Dermis microvascular lymphatic vessel endothelial cell (primary cell): Measurements from ENCODE around the gene KSR1. TPM values are rescaled to one million over a fixed set of nuclear protein-coding genes. Genes with fewer than 3 reads are reported as not detected.
A peak's percentile ranks its signal among the peaks of the same experiment; 100 is the strongest.
"Not testable (repeated sequence)": the region's sequence is repeated elsewhere in the genome, so short reads cannot be mapped to it uniquely, and the experiment has no call there.

Experiments
- DNase-seq, 2 donors: peaks; one replicate each; pipeline versions ENCODE4 v3.0.0 to v3.0.0-alpha.2; 2010; ENCODE audit warnings: low read depth in 2 of 2
- total RNA-seq: library from RNA; depleted of rRNA; stranded (reverse); fragments of >200 nt; gene quantifications from 2 replicates; pipeline ENCODE4 v1.2.1, GENCODE V29; 2014

KSR1 gene
- total RNA-seq, 1 donor from 2014 or later, result 6.2 TPM

DNA sequence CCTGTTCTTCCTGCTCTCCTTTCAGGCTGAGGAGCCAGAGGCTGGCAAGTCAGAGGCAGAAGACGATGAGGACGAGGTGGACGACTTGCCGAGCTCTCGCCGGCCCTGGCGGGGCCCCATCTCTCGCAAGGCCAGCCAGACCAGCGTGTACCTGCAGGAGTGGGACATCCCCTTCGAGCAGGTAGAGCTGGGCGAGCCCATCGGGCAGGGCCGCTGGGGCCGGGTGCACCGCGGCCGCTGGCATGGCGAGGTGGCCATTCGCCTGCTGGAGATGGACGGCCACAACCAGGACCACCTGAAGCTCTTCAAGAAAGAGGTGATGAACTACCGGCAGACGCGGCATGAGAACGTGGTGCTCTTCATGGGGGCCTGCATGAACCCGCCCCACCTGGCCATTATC is 149.2 kb downstream of the KSR1 start:
- no peak for DNase-seq

DNA sequence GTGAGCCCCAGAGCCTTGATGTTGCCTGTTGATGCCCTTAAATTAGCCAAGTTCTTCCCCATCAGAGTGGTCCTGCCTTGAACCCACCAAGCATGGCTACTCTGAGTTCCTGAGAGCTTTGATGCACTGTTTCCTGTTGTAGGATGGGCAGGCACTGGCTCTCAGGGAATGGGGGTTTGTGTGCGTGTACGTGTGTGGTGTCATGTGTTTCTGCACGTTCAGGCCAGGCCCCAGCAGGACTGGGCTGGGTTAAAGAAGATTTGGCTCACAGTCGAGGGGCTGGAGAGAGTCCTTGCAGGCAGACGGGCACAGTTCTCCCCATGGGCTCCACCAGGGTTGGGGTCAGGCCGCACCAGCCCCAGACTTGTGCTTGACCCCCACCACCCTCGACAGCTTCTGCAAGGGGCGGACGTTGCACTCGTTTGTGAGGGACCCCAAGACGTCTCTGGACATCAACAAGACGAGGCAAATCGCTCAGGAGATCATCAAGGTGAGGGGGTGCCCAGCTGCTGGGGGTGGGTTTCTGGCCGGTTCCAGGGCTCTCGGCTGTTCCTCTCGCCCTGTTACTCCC is 151.4 kb downstream of the KSR1 start:
- DNase-seq, result no peak

DNA sequence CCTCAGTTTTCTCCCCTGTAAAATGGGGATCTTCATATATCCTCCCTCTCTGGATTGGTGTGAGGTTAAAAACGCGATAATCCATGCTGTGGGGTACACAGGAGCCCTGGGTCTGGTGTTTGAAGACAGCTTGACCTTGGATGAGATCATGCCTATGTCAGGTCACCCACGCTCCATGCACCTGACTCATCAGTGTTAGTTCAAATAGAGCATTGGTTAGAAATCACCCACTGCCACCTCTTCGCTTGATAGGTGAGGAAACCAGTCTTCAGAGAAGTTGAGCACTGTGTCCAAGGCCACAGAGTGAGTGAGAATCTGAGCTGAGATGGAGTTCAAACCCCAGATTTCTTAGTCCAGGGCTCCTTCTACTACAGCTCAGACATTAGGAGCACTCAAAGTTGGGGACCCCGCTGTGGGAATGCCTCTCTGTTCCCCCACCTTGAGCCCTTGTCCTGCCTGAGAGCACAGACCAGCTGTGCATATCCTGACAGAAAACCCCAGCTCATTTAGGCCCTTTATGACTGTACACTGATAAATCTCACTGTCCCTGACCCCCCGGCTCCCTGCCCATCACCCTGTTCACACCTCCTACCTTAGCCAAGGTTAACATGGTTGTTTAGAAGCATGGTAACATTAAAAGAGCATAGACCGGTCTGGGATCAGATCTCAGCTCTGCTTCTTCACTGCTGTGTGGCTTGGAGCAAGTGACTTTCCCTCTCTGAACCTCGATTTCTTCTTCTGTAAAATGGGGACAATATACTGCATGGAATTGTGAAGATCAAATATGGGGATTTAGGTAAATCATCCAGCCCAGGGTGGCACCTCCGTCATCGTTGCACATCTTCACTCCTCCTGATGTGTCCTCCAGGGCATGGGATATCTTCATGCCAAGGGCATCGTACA is 152.3 kb downstream of the KSR1 start:
- DNase-seq, result no peak

DNA sequence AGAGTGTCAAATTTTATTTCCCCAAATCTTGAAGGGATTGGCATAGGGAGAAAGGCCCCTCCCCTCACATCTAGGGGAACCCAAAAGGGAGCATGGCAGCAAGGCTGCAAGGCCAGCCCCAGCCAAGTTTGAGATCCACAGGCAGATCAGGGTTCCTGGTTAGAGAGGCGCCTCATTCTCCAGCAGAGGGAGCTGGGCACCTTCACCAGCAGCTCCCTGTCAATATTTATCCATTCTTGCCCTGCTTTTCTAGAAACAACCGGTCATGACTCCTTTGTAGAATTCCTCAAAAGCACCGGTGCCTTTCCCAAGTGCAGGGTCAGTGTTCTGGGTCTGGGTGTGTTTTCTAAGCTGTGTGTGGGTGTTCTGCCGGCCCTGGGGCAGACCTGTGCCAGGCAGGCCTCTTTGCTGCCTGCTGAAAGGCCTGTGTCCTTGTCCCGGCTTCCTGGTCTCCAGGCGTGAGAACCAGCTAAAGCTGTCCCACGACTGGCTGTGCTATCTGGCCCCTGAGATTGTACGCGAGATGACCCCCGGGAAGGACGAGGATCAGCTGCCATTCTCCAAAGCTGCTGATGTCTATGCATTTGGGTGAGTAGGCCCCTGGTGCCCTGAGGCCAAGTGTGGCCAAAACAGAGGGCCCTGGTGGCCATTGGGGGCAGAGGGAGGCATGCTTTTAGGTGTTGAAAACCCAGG is 153.5 kb downstream of the KSR1 start:
- DNase-seq, result peak in 1 of 2 donors; percentile 45

DNA sequence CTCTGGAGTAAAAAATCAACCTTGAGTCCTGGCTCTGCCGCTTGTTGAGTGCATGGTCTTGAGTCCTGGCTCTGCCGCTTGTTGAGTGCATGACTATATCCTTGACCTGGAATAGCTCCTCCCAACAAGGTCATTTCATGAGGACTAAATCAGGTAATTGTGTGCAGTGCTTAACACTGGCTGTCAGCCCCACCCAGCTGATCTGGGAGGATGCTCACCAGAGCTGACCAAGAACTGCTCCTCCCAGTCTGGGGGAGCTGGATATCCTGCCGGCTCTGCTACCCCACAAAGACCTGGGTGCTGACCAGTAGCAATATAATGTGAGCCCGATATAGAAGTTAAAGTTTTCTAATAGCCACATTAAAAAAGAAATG is 154.0 kb downstream of the KSR1 start:
- no peak for DNase-seq

DNA sequence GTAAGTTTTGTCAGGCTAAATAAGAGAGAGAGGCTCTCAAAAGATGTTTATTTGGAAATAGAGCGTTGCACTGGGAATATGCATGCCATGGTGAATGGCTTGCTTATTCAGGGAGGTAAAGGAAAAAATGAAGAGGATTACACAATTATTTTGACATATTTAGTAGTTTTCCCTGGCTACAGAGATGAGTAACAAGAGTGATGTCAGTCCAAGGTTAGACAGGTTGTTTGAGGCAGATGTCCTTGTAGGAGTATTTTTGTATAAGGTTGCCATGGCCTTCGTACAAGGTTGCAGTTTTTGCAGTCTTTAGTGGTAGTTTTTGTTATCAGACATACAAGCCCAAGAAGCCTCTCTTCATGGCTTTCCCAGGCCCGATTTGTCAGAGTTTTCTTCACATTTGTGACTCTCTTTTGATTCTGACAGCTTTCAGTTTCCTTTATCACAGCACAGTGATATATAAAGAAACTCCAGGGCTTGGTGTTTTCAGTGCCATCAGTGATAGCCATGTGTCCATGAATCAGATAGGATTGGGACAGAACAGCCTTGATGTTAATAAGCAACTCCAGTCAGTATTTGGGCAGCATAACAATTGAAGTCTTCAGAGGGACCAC is 156.0 kb downstream of the KSR1 start:
- DNase-seq, result no peak

DNA sequence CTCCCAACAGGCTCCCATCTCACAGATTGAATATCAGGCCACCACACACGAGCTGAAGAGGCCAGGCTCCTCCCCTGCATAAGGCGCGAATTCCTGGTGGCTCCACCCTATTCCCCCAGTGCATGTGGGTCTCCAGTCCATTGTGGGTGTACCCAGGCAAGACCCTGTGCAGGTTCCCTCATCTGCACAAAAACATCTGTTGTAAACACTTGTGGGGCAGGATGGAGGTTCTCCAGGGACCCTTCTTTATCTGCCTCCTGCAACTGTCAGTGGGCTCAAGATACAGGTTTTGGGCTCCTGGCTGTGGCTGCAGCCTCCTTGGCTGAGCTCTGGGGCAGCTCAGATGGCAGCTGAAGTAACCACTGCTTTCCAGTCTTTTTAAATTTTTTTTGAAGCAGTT is 157.2 kb downstream of the KSR1 start:
- no peak for DNase-seq

DNA sequence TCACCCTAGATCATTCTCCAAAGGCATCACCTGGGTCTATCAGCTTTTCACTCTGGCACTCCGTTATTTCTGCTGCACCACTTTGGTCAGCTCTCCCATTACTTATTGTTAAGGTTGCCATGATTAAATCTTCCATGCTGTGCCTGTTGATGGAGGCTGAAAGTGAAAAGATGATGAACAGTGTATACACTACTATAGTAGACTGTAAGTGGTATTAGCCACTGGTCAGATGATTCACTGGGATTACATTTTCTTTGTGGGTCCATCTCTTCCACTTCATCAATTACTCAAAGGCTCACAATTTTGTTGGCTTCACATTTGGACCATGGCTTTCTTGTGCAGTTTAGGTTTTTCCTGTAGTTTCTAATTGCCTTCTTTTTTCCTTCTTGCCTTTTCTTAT is 158.9 kb downstream of the KSR1 start:
- DNase-seq, result no peak

DNA sequence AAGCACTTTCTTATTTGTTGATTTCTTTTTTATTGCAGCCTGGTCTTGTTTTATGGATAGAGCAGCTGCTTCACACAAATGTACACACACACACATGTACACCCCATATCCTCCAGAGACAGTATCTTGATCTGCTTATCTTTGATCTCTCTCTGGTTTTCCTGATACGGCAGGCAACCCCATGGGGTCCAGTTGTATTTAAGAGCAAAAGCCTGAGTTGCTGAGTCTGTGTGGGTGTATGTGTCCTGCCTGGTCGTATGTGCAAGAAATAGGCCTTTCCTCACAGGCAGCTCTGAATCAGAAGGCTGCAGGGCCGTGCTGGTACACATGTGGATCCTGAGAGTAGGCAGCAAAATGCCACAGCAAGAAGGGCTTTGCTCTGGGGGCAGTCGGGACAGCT is 160.2 kb downstream of the KSR1 start:
- DNase-seq, result no peak

DNA sequence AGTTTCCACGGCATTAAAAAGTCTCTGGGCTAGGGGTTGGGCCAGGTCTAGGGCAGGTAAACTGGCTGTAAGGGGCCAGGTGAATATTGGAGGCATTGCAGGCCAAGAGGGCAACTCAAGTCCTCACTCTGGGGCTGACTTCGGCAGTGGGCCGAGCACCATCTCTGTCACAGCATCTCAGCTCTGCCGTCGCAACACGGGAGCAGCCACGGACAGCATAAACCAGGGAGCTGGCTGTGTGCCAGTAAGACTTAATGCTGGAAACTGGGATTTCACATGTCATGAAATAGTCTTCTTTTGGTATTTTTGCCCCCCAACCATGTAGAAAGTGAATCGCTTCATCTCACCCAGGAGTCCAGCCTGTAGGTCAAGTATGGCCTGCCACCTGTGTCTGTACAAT is 162.2 kb downstream of the KSR1 start:
- no peak for DNase-seq

DNA sequence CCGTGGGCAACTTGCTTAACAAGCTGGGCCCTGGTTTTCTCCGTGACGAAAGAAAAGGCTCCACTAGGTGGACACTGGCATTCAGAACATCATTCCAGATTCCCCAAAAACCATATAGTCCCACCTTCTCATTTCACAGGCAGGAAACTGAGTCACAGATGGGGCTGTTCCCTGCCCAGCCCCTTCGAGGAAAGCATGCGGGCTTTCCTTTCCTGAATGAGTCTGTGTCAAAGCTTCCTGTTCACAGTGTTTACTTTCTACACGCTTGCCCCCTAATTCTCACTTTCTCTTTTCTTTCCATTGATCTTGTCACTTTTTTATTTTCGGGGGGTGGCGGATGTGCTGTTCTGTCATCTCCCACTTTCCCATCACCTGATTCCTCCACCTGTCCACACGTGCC is 164.5 kb downstream of the KSR1 start:
- DNase-seq, result peak in 1 of 2 donors; percentile 66

DNA sequence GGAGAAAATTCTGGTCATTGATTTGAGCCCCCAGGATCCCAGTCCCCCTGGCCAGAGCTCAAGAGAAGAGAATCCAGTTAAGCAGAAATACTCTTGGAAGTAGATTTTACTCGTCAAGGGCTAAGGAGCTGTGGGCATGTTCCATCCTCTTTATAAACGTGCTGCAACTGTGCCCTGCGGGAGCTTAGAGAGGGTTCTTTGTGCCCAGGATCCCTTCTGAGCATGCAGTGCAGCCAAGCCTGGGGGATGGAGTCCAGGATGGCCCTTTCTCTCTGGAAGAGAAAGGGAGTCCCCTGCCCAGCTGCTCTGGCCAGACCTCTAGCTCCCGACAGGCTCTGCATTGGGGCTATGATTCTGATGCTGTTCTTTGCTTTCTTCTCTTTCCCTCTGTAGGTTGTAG is 165.3 kb downstream of the KSR1 start:
- no peak for DNase-seq

DNA sequence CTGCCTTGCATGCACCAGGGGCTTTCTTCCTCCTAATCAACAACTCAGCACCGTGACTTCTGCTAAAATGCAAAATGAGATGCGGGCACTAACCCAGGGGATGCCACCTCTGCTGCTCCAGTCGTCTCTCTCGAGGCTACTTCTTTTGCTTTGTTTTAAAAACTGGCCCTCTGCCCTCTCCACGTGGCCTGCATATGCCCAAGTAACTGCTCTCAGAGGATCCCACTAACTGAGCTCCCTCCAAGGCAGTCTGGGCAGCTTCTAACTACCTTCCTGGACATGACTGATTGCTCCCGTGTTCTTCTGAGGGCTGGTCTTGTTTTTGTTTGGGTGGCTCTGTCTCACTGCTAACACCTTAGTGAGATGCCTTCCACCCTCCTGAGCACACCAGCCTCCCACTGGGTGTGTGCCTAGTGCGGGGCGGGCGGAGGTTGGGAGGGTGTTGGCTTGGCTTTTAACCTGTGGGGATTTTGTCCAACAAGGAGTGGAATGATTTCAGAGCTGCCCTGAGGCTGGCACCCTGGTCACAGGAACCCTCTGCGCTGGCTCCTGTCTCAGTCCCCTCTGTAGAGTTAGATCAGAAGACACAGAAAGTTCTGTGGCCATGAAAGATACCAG is 165.8 kb downstream of the KSR1 start:
- DNase-seq, result no peak

DNA sequence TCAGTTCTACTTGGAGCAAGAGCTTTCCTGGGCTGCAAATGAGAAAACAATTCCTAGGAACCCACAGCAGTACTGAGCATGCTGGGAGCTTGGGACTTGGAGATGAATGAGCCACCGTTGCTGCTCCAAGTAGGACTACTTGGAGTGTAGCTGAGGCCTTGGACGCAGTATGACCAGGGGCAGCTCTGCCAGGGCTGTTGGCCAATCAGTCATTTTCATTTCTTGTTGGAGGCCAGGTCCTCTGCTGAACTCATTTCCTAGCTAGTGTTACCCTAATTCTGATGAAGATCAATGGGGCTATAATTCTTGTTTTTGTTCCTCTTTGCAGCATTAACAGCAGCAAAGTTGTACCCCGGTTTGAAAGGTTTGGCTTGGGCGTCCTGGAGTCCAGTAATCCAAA is 166.7 kb downstream of the KSR1 start:
- no peak for DNase-seq

DNA sequence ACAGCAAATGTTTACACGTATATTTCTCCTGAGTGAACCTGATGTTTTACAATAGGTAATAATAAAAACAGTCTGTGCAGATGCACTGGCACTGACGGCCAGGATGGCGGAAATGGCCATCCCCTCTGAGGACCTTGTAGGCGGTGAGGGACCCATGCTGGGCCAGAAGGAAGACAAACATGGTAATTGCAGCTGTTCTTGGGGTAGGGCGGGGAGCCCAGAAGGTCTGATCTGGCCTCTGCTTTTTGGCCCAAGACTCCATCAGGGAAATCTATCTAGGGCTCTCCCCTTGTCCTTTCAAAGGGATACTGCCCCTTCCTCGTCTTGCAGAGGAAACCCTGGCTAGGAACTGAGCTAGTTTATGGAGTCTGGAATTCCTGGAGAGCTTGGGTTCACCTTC is 167.4 kb downstream of the KSR1 start:
- DNase-seq, result no peak

DNA sequence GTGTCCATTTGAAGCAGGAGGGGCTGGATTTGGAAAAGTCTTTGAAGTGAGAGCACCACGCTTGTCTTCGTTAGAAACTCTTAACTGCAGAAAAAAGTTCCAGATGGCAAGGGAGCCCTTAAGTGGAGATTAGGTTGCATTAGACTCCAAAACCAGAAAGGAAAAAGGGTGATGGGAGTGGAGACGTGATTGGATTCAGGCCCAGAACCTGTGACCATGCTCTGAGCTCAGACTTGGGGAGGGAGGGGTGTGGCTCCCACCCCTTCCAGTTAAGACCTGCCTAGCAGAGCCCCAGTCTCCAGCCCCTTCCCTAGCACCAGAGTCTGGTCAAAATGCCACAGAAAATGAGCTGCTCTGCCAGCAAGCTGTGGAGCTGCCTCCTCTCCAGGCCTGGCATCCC is 168.3 kb downstream of the KSR1 start:
- no peak for DNase-seq

DNA sequence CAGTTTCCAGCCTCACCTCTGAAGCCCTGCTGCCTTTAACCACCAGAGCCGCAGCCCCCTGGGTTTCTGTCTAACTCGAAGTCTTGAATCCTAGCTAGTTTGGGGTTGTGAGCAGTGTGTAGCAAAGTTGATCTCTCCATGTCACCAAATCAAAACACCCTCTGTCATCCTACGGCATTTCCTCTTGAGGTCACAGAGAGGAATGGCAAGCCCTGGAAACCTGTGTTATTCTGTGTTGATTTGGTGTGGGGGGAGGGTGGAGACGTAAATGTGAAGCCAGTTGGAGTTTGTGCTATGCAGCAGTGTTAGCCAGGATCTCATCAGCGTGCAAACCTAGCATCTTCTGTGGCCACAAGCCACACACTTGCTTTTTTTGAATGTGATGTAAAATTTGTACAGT is 169.6 kb downstream of the KSR1 start:
- peak in 1 of 2 donors; percentile 83 for DNase-seq

DNA sequence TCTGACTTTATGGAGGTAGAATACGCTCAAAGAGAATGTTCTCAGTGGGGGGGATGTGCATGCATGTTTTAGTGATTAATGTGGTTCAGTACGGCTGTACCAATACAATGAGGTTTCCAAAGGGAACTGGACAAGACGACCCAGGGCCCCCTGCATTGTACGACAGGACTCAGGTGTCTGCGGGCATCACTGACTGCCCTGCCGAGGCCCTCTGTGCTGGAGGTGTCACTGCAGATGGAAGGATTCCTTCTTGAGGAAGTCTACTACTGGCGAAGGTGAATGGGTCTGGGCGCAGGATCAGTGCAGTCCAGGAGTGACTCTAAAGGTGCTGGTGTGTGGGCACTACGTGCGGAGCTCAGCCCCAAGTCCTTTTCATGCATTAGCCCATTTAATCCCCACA is 171.3 kb downstream of the KSR1 start:
- DNase-seq, result no peak

DNA sequence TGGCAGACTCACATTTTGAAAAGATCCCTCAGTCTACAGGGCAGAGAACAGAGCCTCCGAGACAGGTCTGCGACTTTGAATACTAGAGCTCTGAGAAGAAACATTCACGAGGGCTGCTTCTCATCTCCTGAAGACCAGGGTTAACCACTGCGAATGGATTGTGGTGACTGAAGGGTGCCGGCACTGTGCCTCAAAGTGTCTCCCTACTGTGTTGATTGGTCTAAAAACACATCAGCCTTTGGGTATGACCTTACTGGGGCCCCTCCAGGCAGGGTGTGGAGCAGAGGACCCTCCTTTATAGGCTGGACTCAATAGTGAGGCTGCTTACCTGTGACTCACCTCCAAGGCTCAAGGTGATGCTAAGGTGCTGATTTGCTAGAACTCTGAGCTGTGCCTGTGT is 172.1 kb downstream of the KSR1 start:
- no peak for DNase-seq

DNA sequence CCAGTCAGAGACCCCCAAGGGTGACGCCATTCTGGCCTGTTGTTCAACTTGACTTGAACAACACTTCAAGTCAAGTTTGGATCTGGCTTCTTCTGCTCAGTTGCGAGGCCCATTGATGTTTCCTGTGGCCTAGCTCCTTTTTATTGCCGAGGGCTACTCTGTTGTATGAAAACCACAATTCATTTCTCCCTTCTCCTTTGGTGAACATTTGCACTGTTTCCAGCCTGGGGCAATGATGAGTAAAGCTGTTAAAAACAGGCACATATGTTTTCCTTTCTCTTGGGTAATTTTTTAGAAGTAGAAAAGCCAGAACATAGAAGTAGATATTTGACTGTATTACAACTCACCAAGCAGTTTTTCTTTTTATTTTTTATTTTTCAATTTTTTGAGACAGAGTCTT is 173.0 kb downstream of the KSR1 start:
- not testable (repeated sequence) for DNase-seq

DNA sequence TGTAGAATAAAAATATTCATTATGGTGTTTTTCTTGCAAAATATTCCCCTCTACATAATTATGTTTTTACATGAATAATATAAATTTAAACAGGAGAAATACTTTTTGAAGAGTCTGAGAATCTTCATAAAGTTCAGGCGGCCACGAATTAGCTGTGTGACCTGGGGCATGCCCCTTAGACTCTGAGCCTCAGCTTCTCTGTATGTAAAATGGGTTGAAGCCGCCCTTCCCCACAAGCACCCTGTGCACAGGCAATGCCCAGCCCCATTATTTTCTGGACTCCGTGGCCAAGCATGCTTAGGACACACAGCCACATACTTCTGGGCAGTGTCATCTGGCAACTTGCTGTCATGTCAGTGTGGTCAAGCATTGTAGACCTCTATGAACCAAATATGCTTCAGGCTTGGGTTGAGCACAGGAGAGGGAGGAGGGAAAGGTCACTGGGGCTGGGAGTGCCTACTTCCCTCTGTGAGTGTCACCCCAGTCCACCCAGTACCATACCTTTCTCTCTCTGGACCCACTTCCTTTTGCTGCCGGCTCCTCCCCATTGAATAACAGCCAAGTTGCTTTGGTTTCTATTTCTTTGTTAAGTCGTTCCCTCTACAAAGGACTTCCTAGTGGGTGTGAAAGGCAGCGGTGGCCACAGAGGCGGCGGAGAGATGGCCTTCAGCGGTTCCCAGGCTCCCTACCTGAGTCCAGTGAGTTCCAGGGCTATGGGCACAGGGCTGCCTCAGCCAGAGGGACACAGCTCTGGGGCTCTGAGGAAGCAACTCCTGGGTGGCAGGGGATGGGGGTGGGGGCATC is 174.6 kb downstream of the KSR1 start, which contains the start of gene LGALS9:
TSS of gene LGALS9 (plus strand) at position 582 of the 804 bp plus-strand sequence. CDS start at position 660, 78 bp downstream.
- peak in 1 of 2 donors; percentile 20 for DNase-seq
